ENCODE data around the gene SMOC1. TPM values are rescaled to one million over a fixed set of nuclear protein-coding genes. Genes with fewer than 3 reads are reported as not detected.
"Not testable (repeated sequence)": the region's sequence is repeated elsewhere in the genome, so short reads cannot be mapped to it uniquely, and the experiment has no call there.

Gene SMOC1
- total RNA-seq, 1 donor from 2014 or later = 1.0 TPM

DNA sequence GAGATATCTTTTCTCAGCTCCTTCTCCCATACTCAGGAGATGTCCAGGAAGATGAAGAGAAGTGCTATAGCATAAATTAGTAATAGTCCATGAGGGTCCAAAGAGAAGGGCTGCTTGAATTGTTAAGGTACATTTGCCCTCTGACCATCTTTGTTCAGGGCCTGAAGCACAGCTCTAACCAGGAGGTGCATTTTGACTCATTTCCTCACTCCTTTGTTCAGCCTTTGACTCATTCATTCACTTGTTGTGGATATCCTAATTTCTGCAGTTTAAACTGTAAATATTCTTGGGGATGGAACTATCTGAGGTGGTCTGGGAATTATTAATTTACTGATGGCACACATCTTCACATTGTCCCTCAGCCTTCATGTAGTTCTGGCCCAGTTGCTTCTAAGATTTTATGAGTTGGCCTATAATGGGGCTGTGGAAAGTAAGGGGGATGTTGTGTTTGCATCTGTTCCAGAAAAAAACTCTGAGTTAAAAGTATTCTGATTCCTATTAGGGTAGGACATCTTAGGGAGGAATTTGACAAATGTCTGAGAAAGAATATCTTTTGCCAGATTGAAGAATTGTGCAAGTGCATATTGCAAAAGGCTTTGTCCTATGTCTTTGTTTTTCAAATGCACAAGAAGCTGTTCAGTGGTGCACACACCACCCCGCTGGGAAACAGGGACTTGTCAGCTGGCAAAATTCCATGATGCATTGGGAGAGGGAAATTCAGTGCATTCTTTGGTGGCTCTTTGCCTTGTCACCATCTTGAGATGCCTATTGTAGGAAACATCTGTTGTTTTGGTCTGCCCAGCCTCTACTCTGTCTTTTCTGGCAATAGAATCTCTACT, 22.1 kb downstream of the SMOC1 start:
- DNase-seq = peak; percentile 54

DNA sequence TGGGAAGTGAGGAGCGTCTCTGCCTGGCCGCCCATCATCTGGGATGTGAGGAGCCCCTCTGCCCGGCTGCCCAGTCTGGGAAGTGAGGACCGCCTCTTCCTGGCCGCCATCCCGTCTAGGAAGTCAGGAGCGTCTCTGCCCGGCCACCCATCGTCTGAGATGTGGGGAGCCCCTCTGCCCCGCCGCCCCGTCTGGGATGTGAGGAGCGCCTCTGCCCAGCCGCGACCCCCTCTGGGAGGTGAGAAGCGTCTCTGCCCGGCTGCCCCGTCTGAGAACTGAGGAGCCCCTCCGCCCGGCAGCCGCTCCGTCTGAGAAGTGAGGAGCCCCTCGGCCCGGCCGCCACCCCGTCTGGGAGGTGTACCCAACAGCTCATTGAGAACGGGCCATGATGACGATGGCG, 23.8 kb downstream of the SMOC1 start:
- DNase-seq = not testable (repeated sequence)

DNA sequence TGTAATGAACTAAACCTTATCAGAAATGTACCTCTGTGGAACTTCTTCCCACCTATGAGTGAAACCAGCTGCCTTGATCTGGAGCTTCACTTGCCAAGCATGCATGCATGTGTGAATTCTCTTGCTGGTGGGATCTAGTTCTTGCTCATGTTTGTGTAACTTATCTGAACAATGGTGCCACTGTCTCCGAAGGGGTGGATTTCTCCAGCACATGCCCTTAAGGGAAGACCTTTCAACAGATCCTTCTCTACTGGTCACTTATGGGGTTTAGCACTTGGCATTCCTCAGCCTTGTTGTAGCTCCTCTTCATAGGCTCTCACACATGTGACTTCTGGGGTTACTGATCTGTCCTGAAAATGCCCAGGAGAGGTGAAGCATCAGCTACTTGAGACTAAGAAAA, 25.0 kb downstream of the SMOC1 start:
- DNase-seq = no peak

DNA sequence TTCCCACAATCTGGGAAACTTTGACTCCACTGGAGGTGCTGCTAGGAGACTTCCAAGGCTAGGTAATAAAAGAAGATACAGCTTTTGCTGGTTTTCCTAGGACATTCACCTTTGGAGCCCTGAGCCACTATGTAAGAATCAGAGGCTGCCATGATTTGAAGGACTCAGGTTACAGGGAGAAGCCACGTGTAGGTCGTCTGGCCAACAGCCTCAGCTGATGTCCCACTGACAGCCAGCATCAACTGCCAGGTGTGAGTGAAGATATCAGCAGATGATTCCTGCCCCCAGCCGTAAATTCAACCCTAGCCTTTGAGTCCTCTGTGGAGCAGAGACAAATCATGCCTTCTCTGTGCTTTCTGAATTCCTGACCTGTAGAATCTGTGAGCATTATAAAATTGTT, 27.0 kb downstream of the SMOC1 start:
- DNase-seq = no peak

DNA sequence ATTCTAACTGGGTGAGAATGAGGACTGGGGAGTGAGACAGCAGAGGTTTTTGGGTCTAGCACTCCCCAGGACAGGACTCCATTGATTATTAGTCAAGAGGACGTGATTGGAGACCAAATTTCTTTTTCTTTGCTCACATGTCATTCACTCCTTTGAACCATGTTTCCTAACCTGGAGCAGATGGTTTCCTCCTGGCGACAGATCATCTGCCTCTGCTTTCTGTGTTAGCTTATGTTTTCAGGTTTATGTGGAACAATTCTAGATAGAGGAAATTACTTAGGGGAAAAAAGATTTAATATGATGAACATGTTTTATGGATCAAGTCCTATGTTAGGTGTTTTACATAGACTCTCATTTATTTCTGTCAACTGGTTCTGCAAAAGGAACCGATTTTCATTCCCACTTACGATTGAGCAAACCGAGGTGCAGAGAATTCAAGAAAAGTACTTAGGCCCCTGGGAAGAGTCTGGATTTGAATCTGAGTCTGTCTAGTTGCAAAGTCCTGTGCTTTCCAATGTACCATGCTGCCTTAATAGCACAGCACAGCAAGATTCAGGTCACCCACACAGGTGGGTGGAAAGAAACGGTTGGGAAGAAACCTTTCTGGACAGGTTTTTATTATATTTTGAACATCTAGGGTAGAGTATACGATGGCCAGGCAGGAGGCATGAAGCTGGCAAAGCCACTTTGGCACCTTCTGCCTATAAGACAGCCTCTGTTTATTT, 30.8 kb downstream of the SMOC1 start:
- DNase-seq = no peak

DNA sequence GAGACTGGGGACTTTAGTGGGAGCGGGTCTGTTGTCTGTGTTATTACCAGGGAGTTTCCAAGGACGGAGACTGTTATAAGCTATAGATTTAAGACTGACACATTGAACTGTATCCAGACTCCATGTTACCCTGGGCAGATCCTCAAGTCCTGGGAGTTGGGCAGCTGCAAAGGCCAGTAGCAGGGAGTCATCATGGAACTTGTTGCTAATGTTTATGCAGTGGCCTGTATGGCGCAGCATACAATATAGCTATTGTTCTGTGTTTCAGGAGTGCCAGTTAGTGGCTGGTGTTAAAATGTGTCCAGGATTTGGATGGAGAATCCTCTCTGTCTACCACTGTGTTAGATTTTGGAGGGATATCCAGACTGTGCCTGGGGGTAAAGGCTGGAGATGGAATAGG, 31.7 kb downstream of the SMOC1 start:
- DNase-seq = no peak

DNA sequence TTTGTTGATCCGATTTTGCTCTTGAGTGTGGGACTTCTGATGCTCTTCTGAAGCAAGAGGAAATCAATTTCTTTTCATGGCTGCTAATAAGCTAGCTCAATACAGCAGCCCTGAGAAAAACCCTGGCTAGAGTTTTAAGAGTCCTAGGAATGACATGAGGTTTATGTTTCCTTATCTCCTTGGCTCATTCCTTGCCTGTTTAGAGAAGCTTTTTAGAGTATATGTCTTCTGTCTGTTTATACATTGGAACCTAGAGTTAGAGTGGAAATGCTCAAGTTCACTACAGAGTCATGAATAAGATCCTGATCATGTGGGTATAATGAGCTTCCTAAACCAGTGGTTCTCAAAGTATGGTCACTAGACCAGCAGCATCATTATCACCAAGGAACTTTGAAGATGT, 34.5 kb downstream of the SMOC1 start:
- no peak for DNase-seq

DNA sequence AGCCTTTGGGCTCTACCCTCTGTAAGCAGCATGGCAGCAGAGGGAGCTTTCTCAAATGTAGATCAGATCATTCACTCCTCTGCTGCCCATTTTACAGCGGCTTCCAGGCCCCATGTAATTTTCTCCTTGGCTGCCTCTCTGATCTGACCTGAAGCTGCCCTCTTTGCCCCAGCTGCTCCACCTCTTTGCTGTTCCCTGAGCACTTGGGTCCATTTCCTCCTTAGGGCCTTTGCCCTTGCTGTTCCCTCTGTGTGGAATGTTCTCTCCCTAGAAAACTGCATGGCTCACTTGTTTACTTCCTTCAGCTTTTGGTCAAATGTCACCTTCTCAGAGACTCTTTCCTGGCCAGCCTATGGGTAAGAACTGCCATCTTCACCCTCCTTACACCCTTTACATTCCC, 37.2 kb downstream of the SMOC1 start:
- no peak for DNase-seq

DNA sequence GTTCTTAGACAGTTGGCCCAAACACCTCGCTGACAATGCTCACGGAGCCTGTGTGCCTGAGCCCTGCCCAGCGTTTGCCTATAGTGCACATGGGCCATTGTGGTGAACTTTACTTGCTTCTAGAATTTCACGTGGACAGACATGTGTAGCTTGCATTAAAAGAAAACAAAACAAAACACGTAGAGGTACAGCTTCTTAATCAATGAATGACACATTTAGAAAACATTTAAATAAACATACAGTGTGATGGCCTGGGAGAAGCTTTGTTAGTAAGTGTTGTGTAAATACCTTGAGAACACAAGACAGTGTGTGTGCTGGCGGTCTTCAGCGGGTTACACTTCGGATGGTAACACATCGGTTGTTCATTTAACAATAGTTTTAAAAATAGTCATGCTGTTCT, 38.1 kb downstream of the SMOC1 start:
- no peak for DNase-seq

DNA sequence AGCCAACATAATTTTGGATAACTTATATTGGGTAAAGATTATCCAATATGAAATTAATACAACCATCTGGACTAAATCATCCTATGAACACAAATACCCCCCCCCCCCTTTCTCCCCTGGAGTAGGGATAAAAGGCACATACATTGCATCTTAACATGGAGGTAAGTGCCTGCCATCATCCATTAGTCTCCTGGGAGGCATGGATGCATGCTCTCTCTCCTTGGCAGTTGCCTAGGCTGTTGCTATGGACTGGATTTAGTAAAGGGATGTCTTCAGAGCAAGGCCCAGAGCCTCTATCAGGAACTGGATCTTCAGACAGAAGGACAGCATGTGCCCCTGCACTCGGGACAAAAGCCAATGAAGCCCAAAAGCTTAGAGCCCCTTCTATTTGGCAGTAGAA, 40.6 kb downstream of the SMOC1 start:
- no peak for DNase-seq

DNA sequence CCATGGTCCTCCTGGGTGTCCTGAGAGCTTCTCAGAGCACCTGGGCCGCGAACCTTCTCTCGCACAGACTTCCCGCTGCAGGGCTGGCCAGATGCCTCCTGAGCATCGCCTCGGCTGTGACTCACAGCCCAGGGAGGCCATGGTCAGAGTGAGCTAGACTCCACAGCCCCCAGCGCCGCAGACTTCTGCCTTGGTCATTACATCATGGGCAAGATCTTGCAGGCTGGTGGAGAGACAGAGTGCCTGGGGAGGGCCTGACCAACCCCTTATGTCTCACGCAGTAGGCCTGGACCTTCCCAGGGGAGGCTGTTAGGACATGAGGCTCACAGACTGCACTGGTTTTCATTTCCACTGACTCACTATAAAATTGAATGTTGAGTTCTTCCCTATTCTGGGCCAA, 41.8 kb downstream of the SMOC1 start:
- no peak for DNase-seq

DNA sequence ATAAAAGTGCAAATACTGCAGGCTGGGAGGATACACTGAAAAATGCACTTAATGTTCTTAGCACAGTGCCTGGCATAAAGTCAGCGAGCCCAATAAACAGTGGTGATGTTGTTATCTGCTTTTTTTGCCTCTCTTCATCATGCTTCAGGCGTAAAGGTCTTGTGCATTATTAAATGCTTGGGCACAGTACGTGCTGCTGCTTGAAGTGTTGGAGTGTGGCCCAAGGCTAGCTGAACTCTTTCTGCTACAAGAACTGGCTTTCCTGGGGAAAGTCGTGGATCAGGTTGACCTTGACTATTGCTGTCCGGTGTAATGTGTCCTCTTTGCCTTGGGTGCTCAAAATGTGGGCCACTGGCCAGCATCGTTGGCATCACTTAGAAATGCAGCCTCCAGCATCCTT, 43.0 kb downstream of the SMOC1 start:
- no peak for DNase-seq

DNA sequence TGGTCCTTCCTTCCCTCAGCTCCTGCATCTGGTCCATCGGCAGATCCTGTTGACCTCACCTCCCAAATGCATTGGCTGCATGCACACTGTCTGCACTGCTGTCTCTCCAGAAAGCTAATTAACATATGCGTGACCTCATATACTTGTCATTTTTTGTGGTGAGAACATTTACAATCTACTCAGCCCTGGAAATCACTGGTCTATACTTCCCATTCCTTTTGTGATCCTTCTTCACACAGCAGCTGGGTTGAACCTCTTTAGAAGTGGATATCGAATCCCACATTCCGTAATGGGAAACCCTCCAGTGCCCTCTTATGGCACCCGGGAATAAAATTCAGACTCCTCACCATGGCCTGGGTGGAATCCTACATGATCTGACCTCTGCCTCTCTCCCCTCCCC, 45.0 kb downstream of the SMOC1 start:
- DNase-seq = no peak

DNA sequence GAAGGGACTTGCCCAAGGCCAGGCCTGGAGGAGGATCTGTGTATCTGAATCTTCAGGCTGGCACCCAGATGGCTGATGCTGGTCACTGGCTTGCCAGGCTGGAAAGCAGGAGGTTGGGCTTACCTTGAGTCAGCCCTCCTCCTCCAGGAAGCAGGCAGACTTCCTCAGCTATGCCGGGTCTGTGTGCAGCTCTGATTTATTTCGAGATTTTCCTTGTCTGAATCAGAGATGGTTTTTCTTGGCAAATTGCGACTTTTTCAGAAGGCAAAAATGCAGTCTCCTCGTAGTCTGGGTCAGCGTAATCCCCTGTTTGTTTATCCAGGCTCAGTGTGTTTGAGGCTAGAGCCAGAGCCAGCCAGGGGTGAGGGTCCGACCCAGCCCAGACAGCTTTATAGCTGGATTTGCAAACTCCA, 48.9 kb downstream of the SMOC1 start:
- peak; percentile 15 for DNase-seq

DNA sequence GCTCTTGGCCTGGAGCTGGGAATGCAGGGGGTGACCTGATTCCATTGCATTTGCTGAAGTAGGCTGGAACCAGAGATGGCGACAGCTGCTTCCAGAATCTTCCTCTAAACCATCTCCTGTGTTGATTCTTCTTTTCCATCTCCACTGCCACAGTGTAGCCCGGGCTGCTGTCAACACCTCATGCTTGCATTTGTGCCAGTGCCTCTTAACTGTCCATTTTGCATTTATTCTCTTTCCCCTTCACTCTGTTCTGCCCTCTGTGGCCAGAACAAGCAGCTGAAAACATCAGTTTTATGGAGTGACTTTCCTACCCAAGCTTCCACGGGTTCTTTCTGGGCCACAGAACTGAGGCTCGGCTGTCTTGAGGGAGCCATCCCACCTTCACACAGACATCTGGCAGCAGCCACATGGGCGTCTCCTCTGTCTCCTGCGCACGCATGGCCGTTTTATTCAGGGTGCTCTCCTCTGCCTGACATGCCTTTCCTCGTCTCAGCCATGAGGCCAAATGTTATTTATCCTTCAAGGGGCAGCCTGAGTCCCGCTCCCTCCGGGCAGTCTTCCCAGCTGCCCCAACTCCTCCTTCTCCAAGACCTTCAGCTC, 51.7 kb downstream of the SMOC1 start:
- DNase-seq = no peak

DNA sequence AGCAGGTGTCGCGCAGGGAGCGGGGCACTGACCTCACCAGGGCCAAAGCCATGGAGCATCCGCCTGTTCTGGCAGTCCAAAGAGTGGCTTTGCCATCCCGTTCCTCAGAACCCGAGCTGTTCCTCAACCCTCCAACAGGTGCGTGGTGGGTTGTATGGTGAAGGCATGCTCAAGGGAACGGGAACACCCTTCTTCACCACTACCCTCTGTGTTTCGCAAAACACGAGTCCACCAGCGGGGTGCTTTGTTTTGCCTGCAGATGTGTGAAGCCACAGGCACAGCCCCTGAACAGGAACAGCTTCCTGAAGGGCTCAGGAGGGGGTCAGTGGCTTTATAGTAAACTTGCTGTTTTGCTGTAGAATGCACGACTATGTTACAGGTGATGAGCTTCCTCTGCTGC, 52.7 kb downstream of the SMOC1 start:
- no peak for DNase-seq

DNA sequence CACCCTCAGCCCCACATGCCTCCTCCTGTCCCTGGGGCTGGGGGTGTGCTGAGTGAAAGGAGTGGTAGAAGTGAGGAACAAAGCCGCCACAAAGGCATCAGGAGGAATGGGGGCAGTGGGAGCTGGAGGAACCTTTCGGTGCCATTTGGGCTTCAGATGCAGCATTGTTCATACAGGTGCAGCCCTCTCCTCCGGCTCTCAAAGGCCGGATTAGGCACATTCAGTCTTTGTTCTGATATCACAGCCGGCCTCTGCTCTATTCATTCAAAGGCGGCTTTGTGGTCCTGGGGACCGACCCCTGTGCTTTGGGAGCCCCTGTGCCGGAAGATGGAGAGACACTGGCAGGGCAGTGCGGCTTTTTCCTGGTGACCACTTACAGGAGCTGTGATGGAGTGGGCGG, 53.2 kb downstream of the SMOC1 start:
- DNase-seq = no peak

DNA sequence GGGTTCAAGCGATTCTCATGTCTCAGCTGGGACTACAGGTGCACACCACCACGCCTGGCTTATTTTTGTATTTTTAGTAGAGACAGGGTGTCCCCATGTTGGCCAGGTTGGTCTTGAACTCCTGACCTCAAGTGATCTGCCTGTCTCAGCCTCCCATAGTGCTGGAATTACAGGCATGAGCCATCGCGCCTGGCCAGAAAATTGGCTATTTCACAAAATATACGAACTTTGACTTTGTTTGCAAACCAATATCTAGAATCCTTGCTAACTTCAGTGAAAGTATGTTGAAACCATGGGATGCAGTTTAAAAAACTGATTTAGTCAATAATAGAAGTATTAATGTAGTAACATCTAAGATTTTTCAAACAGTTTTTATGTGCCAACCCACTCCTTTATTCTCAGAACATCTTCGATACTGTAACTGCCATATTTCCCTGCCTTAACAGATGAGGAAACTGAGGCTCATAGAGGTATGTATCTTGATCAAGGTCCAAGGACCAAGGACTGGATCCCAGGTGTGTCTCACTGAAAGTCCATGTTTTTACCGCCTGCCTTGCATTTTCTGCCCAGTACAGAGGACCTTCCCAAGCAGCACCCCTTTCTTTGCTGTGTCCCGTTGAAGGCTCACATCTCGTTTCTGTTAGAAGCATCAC, 54.5 kb downstream of the SMOC1 start:
- no peak for DNase-seq

DNA sequence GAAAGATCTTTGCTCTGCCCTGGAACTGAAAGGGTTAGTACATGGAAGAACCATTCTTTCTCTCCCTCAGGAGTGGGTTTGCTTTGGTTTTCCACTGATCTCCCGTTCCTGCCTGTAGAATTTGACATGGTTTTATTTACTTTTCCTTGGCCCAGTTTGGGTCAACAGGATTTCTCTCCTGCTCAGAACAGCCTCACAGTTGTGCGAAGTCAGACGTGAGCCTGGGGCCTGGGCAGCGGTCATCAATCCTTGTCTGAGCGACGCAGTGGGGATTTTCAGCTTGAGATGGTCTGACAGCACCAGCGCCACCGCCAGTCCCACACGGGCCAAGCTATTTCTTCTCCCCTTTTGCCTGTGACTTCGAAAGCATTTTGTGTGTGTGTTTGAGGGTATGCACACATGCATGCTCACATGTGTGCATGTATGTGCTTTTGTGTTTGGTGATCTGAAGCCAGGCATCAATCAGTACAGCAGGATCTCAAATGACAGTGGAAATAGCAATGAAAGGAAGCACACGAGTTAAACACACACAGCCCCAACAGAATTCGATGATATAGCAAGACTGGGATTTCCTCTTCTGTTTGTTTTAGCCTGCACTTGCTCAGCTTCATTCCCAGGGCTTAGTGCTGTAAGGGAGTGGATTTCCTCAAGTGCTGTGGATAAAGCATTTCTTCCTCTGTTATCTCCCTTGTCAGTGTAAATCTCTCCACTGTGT, 58.3 kb downstream of the SMOC1 start:
- no peak for DNase-seq

DNA sequence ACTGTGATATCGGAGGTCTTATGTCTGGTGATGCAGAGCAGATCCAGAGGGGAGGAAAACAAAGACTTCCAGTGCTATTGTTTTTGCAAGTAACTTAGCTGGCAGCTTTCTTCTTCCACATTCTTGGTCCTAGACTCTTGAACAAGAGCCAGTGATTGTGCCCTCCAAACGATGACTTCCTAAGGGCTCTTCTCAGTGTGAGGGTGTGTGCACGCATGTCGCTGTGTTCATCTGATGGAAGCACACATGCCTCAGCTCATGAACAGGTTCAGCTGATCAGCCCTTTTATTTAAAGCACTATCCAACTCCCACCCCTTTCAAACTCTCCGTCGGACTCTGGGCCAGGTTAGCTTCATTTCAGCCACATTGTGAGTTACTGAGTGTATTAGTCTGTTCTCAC, 59.5 kb downstream of the SMOC1 start:
- no peak for DNase-seq

DNA sequence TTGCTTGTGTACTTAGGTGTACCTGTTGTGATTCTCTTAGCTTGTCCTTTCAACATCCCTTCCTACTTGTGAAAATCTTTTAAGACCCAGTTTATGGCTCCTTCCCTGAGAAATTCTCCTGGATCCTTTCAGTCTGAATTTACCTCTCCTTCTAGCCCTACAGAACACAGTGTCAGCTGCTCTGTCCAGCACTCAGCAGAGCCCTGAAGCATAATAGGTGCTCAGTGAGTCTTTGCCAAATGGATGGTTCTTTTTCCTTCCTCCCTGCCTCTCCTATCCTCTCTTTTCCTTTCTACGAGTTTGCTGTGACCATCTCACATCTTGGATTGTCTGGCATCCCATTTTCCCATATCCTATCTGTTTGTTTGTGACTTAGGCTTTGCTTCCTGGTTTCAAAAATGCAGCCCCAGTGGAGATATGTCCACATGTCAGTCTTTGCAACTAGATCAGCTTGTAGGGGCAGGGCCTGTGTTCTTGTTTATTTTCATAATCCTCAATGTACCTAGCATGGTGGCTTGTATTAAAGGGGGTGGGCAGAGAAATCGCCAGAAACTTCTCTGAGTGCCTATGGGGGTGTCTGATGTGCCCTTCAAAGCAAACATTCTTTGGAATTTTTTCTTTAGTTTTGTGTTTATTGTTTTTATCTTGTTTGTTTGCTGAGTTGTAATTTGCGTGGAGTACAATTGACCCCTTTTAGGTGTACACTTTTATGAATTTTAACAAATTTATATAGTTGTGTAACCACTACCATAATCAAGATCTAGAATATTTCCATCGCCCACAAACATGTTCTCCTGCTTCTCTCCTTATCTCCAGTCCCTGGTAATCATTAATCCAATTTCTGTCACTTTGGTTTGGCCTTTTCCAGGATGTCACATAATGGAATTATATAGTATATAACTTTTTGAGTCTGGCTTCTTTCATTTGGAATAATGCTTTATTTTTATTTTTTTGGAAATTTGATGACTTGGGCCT, 62.8 kb downstream of the SMOC1 start:
- no peak for DNase-seq

Measured in dermis blood vessel endothelial cell (primary cell).